Activated CD4-positive, alpha-beta memory T cell treated with anti-CD3 and anti-CD28 coated beads for 36 hours (primary cell): Measurements from ENCODE around the gene PER3. TPM values are rescaled to one million over a fixed set of nuclear protein-coding genes. Genes with fewer than 3 reads are reported as not detected.

Experiments used
- CTCF ChIA-PET: fragments of 350-600 bp; sonication (Branson Sonifier 250); formaldehyde crosslinking; loops from one replicate; lab custom pipeline; 2021; ENCODE audit warnings: antibody characterized with exemption, inconsistent platforms; lab: Charles Lee
- POLR2A ChIA-PET: fragments of 350-600 bp; sonication (Branson Sonifier 250); formaldehyde crosslinking; loops from one replicate; lab custom pipeline; 2021; ENCODE audit warnings: antibody characterized with exemption; lab: Charles Lee
- DNase-seq: peaks from one replicate; pipeline ENCODE4 v3.0.0-alpha.2; 2020
- H3K27ac Mint-ChIP-seq: one replicate; pipeline ENCODE4 v1.8.0; 2021; ENCODE audit warnings: mixed read lengths
- H3K27me3 Mint-ChIP-seq: one replicate; pipeline ENCODE4 v1.8.0; 2021; ENCODE audit warnings: mixed read lengths
- H3K36me3 Mint-ChIP-seq: one replicate; pipeline ENCODE4 v1.8.0; 2021; ENCODE audit warnings: mixed read lengths
- H3K4me1 Mint-ChIP-seq: one replicate; pipeline ENCODE4 v1.8.0; 2021; ENCODE audit warnings: low read depth, mixed read lengths
- H3K4me3 Mint-ChIP-seq: one replicate; pipeline ENCODE4 v1.8.0; 2021; ENCODE audit warnings: mild to moderate bottlenecking, mixed read lengths
- H3K9me3 Mint-ChIP-seq: one replicate; pipeline ENCODE4 v1.8.0; 2021; ENCODE audit warnings: mixed read lengths
- intact Hi-C: fragments of 100-400 bp; cut with micrococcal nuclease; formaldehyde crosslinking; loops from one replicate; pipeline ENCODE4 v1.15.1; 2023
- total RNA-seq, 2 experiments: library from RNA; stranded (reverse); gene quantifications; one replicate each; pipeline ENCODE4 v1.2.3, GENCODE V29; 2021

Gene PER3
- total RNA-seq, 2 experiments from 2014 or later, result 2.3 to 2.9 TPM

GRCh38 chr1:7861452-7861851 lies 77.4 kb downstream of the PER3 start:
- H3K4me1 Mint-ChIP-seq, result no peaks in the 10 kb centered on the region
- no peak for DNase-seq
- H3K9me3 Mint-ChIP-seq, result no peaks in the 10 kb centered on the region
- H3K27me3 Mint-ChIP-seq, result no peaks in the 10 kb centered on the region
- intact Hi-C loops, result no loop called here
- ChIA-PET CTCF (no interaction called here), POLR2A (no interaction called here)
- H3K36me3 Mint-ChIP-seq, result no peaks in the 10 kb centered on the region
- no peak overlapping the region for H3K27ac Mint-ChIP-seq
- no peak overlapping the region for H3K4me3 Mint-ChIP-seq

DNA sequence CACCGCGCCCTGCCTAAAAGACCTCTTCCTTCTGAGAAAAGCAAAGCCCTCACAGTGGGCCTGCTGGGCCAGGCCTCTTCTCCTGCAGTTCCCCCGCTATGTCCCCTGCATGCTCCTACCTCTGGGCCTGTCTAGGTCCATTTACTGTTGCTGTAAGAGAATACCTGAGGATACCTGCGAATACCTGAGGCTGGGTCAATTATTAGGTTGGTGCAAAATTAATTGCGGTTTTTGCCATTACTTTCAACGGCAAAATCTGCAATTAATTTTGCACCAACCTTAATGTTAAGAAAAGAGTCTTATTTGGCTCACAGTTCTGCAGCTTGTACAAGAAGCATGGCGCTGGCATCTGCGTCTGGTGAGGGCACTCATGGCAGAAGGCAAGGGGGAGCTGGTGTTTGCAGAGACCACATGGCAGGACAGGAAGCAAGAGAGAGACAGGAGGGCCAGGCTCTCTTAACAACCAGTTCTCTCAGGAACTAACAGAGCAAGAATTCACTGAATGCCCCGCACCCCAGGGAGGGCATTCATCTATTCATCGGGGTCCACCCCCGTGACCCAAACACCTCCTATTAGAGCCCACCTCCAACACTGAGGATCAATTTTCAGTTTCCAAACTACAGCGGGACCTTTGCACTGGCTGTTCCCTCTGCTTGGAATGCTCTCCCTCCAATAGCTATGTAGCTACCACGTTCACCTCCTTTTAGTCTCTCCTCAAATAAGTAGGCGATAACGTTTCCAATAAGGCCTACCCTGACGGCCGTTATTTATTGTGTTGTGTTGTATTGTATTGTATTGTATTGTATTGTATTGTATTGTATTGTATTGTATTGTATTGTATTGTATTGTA lies 78.3 kb downstream of the PER3 start:
- no peaks in the 10 kb centered on the region for H3K4me1 Mint-ChIP-seq
- H3K36me3 Mint-ChIP-seq, result no peaks in the 10 kb centered on the region
- ChIA-PET CTCF (no interaction called here), POLR2A (no interaction called here)
- no peak overlapping the region for H3K27ac Mint-ChIP-seq
- no peak for DNase-seq
- H3K9me3 Mint-ChIP-seq, result no peaks in the 10 kb centered on the region
- H3K4me3 Mint-ChIP-seq, result no peak overlapping the region
- H3K27me3 Mint-ChIP-seq, result no peaks in the 10 kb centered on the region
- intact Hi-C loops, result no loop called here

GRCh38 chr1:7863756-7864328 lies 79.8 kb downstream of the PER3 start:
- Mint-ChIP-seq H3K27me3 (no peaks in the 10 kb centered on the region), H3K4me3 (no peak overlapping the region), H3K36me3 (no peaks in the 10 kb centered on the region), H3K4me1 (no peaks in the 10 kb centered on the region), H3K9me3 (no peaks in the 10 kb centered on the region), H3K27ac (no peak overlapping the region)
- ChIA-PET CTCF (no interaction called here), POLR2A (no interaction called here)
- intact Hi-C loops, result no loop called here
- DNase-seq, result no peak

DNA sequence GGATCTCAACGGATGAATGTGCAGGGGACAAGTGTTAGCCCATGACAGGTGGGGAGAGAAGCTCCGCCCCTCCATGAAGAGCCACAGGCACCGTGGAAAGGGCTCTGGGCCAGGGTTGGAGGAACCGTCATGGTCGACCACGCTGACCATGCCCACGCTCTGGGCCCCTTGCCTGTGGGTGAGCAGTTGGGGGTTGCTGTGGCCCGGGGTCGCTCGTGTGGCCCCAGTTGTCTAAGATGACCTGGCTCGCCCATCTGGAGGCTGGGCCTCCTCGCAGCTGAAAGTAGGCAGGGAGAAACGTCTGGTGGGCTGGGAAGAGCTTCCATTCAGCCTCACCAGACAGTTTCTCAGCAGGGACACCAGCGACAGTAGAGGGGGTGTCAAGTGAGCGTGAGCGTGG lies 81.9 kb downstream of the PER3 start:
- CTCF ChIA-PET, result interaction anchor here (0.6 kb wide), 1 partner anchor 8 kb away, joined by 3 read pairs; no protein-coding TSS in a partner anchor
- Mint-ChIP-seq H3K4me3 (no peak overlapping the region), H3K27me3 (no peaks in the 10 kb centered on the region), H3K4me1 (no peaks in the 10 kb centered on the region), H3K27ac (no peak overlapping the region), H3K36me3 (no peaks in the 10 kb centered on the region), H3K9me3 (no peaks in the 10 kb centered on the region)
- intact Hi-C loops, result no loop called here
- DNase-seq, result no peak
- POLR2A ChIA-PET, result no interaction called here

GRCh38 chr1:7868070-7868780 lies 84.1 kb downstream of the PER3 start:
- CTCF ChIA-PET, result no interaction called here
- intact Hi-C loops, result no loop called here

DNA sequence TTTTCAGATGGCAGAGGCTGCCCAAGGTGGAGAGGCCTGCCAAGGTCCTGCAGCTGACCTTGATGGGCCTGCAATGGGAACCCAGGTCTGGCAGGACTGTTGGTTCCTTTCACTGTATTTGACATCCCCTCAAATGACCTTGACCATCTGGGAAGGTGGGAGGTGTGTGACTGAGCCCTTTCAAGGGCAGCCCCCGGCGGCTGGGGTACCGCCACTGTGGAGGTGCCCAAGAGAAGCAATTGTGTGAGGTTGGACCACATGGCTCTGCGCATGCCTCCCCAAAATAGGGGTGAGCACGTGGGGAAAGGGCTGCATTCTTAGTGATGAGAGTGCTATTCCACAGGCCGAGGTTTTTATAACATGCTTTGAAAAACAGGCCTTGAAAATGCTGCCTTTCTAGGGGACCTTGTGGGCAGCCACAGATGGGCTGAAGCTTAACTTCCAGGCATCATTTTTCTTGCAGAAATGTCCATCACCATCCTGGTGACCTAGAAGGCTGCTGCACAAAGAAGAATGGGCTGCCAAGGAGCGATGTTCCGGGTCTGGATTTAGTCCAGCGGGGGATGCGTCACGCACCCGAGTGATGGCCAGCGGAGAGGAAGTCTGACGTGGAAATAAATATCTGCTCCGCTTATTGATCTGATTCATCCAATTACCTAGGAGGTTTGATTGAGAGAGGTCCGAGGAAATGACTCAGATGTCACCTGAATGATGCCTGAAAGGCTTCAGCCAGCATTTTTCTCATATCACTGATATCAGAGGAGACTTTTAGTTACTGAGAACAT lies 85.2 kb downstream of the PER3 start:
- H3K9me3 Mint-ChIP-seq, result no peaks in the 10 kb centered on the region
- POLR2A ChIA-PET, result no interaction called here
- CTCF ChIA-PET, result interaction anchor here (0.6 kb wide), 1 partner anchor 1116 kb away, joined by 3 read pairs; no protein-coding TSS in a partner anchor
- H3K27me3 Mint-ChIP-seq, result no peaks in the 10 kb centered on the region
- no peak overlapping the region for H3K27ac Mint-ChIP-seq
- H3K36me3 Mint-ChIP-seq, result no peaks in the 10 kb centered on the region
- intact Hi-C loops, result no loop called here
- DNase-seq, result no peak
- H3K4me1 Mint-ChIP-seq, result no peaks in the 10 kb centered on the region
- H3K4me3 Mint-ChIP-seq, result no peak overlapping the region

More at GRCh38 chr1:7868070-7868780, 84.1 kb downstream of the PER3 start:
- H3K4me1 Mint-ChIP-seq, result no peaks in the 10 kb centered on the region
- H3K9me3 Mint-ChIP-seq, result no peaks in the 10 kb centered on the region
- H3K4me3 Mint-ChIP-seq, result no peak overlapping the region
- POLR2A ChIA-PET, result no interaction called here
- no peaks in the 10 kb centered on the region for H3K27me3 Mint-ChIP-seq
- no peak overlapping the region for H3K27ac Mint-ChIP-seq
- no peak for DNase-seq
- no peaks in the 10 kb centered on the region for H3K36me3 Mint-ChIP-seq

- Mint-ChIP-seq H3K27me3 (peaks cover 2% of the 10 kb centered on the region), H3K27ac (no peak overlapping the region), H3K4me3 (no peak overlapping the region), H3K4me1 (no peaks in the 10 kb centered on the region), H3K9me3 (no peaks in the 10 kb centered on the region), H3K36me3 (no peaks in the 10 kb centered on the region)
- no peak for DNase-seq
- ChIA-PET POLR2A (no interaction called here), CTCF (no interaction called here)
- intact Hi-C loops, result no loop called here
These were observed 87.0 kb downstream of the PER3 start for GRCh38 chr1:7871136-7871535.

- ChIA-PET POLR2A (no interaction called here), CTCF (interaction anchor here (0.6 kb wide), 1 partner anchor 878 kb away, joined by 5 read pairs; no protein-coding TSS in a partner anchor)
- Mint-ChIP-seq H3K4me1 (no peaks in the 10 kb centered on the region), H3K27ac (no peak overlapping the region), H3K27me3 (peaks cover 7% of the 10 kb centered on the region), H3K36me3 (peaks cover 5% of the 10 kb centered on the region), H3K4me3 (no peak overlapping the region), H3K9me3 (peaks cover 8% of the 10 kb centered on the region)
- no peak for DNase-seq
- intact Hi-C loops, result no loop called here
These were observed 90.0 kb downstream of the PER3 start for GRCh38 chr1:7873801-7874795.

- H3K4me3 Mint-ChIP-seq, result no peak overlapping the region
- DNase-seq, result no peak
- CTCF ChIA-PET, result interaction anchor here (0.8 kb wide), 1 partner anchor 125 kb away, joined by 6 read pairs; no protein-coding TSS in a partner anchor
- H3K27ac Mint-ChIP-seq, result no peak overlapping the region
- H3K27me3 Mint-ChIP-seq, result peaks cover 7% of the 10 kb centered on the region
- peaks cover 5% of the 10 kb centered on the region for H3K36me3 Mint-ChIP-seq
- POLR2A ChIA-PET, result no interaction called here
- intact Hi-C loops, result no loop called here
- H3K9me3 Mint-ChIP-seq, result peaks cover 8% of the 10 kb centered on the region
- H3K4me1 Mint-ChIP-seq, result no peaks in the 10 kb centered on the region
These were observed 93.9 kb downstream of the PER3 start for GRCh38 chr1:7878027-7878426.

DNA sequence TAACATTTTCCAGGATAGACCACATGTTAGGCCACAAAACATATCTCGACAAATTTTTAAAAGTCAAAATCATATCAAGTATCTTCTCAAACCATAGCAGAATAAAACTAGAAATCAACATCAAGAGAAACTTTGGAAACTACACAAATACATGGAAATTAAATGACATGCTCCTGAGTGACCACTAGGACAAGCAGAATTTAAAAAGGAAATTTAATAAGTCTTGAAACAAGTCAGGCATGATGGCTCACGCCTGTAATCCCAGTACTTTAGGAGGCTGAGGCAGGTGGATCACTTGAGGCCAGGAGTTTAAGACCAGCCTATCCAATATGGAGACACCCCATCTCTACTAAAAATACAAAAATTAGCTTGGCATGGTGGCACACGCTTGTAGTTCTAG lies 95.1 kb downstream of the PER3 start:
- DNase-seq, result no peak
- H3K4me3 Mint-ChIP-seq, result no peak overlapping the region
- CTCF ChIA-PET, result no interaction called here
- H3K9me3 Mint-ChIP-seq, result peaks cover 8% of the 10 kb centered on the region
- intact Hi-C loops, result no loop called here
- no peaks in the 10 kb centered on the region for H3K4me1 Mint-ChIP-seq
- peaks cover 5% of the 10 kb centered on the region for H3K36me3 Mint-ChIP-seq
- no peak overlapping the region for H3K27ac Mint-ChIP-seq
- POLR2A ChIA-PET, result no interaction called here
- peaks cover 7% of the 10 kb centered on the region for H3K27me3 Mint-ChIP-seq

GRCh38 chr1:7884757-7885156 lies 100.7 kb downstream of the PER3 start:
- Mint-ChIP-seq H3K9me3 (no peaks in the 10 kb centered on the region), H3K4me3 (no peak overlapping the region), H3K36me3 (no peaks in the 10 kb centered on the region), H3K4me1 (no peaks in the 10 kb centered on the region), H3K27ac (no peak overlapping the region), H3K27me3 (peaks cover 17% of the 10 kb centered on the region)
- no peak for DNase-seq
- ChIA-PET CTCF (no interaction called here), POLR2A (no interaction called here)
- intact Hi-C loops, result no loop called here
